Sciatic nerve (tissue), 2 donors: ENCODE data around the gene ERICH6B. TPM values are rescaled to one million over a fixed set of nuclear protein-coding genes. Genes with fewer than 3 reads are reported as not detected.
A peak's percentile ranks its signal among the peaks of the same experiment; 100 is the strongest.
"Not testable (repeated sequence)": the region's sequence is repeated elsewhere in the genome, so short reads cannot be mapped to it uniquely, and the experiment has no call there.

Source experiments
- ATAC-seq: fragments of 200-7000 bp; cut with Tn5 transposase; one replicate; pipeline ENCODE4 v1.9.1; 2020; ENCODE audit warnings: mild to moderate bottlenecking, moderate library complexity
- DNase-seq: peaks from one replicate; pipeline ENCODE4 v3.0.0-alpha.2; 2020; ENCODE audit warnings: low spot score
- intact Hi-C: fragments of 100-400 bp; cut with DNase I; formaldehyde crosslinking; loops from one replicate; pipeline ENCODE4 v1.14.2; 2022
- total RNA-seq: library from RNA; stranded (reverse); fragmentation: NEBNext Ultra II Directional; extraction: Animal tissue kit (Norgen Biotek cat#: 25700); gene quantifications from one replicate; pipeline ENCODE4 v1.2.1, GENCODE V29; 2021
- donor health status: DM: no; HTN: no; CAD: no.
- donor health status: DM: no; HTN: no; CAD: no.

The ERICH6B gene
- not detected for total RNA-seq

- DNase-seq (peak; percentile 71), ATAC-seq (peak; percentile 98)
- intact Hi-C loops, result no loop called here
Measured at GRCh38 chr13:45615501-45616101, at the start of gene ERICH6B. TSS of gene ERICH6B (minus strand) at chr13:45615739. CDS start at chr13:45597005, 18,734 bp downstream.

- DNase-seq, intact Hi-C loops, ATAC-seq: not testable (repeated sequence)
Measured at GRCh38 chr13:45662903-45663302, 47.4 kb upstream of the ERICH6B start.

GRCh38 chr13:45662162-45662561 is 46.6 kb upstream of the ERICH6B start:
- no peak for ATAC-seq
- no peak for DNase-seq
- intact Hi-C loops, result no loop called here

- DNase-seq, intact Hi-C loops, ATAC-seq: not testable (repeated sequence)
Measured at GRCh38 chr13:45660458-45660857, 44.9 kb upstream of the ERICH6B start.

- intact Hi-C loops, result no loop called here
- ATAC-seq (no peak), DNase-seq (no peak)
Measured at GRCh38 chr13:45659536-45659935, 44.0 kb upstream of the ERICH6B start.

GRCh38 chr13:45658586-45659235 is 43.2 kb upstream of the ERICH6B start:
- intact Hi-C loops, result no loop called here
- DNase-seq (no peak), ATAC-seq (no peak)

- DNase-seq, result no peak
- ATAC-seq, result no peak
- intact Hi-C loops, result no loop called here
Measured at GRCh38 chr13:45654633-45655349, 39.3 kb upstream of the ERICH6B start.

- DNase-seq, intact Hi-C loops, ATAC-seq: not testable (repeated sequence)
Measured at GRCh38 chr13:45645263-45645662, 29.7 kb upstream of the ERICH6B start.

GRCh38 chr13:45642159-45642558 is 26.6 kb upstream of the ERICH6B start:
- ATAC-seq, intact Hi-C loops: not testable (repeated sequence)

GRCh38 chr13:45635291-45635690 is 19.8 kb upstream of the ERICH6B start:
- intact Hi-C loops, ATAC-seq: not testable (repeated sequence)

More at GRCh38 chr13:45642159-45642558, 26.6 kb upstream of the ERICH6B start:
- not testable (repeated sequence) for DNase-seq

GRCh38 chr13:45630791-45631190 is 15.3 kb upstream of the ERICH6B start:
- ATAC-seq (no peak), DNase-seq (no peak)
- intact Hi-C loops, result no loop called here

More at GRCh38 chr13:45635291-45635690, 19.8 kb upstream of the ERICH6B start:
- not testable (repeated sequence) for DNase-seq

- ATAC-seq, result no peak
- DNase-seq, result no peak
- intact Hi-C loops, result no loop called here
Measured at GRCh38 chr13:45629940-45630339, 14.4 kb upstream of the ERICH6B start.

GRCh38 chr13:45628094-45628493 is 12.6 kb upstream of the ERICH6B start:
- ATAC-seq, result no peak
- intact Hi-C loops, result no loop called here
- no peak for DNase-seq

- no peak for DNase-seq
- ATAC-seq, result no peak
- intact Hi-C loops, result no loop called here
Measured at GRCh38 chr13:45627656-45628055, 12.1 kb upstream of the ERICH6B start.

- no peak for DNase-seq
- intact Hi-C loops, result no loop called here
- ATAC-seq, result no peak
Measured at GRCh38 chr13:45626731-45627374, 11.3 kb upstream of the ERICH6B start.

- ATAC-seq, result no peak
- no peak for DNase-seq
- intact Hi-C loops, result no loop called here
Measured at GRCh38 chr13:45623516-45624090, 8.1 kb upstream of the ERICH6B start.

- no peak for DNase-seq
- intact Hi-C loops, result no loop called here
- ATAC-seq, result no peak
Measured at GRCh38 chr13:45621950-45622349, 6.4 kb upstream of the ERICH6B start.

GRCh38 chr13:45607931-45608330 is 7.6 kb downstream of the ERICH6B start:
- no peak for DNase-seq
- intact Hi-C loops, result no loop called here

GRCh38 chr13:45604892-45605291 is 10.6 kb downstream of the ERICH6B start:
- intact Hi-C loops, result no loop called here
- no peak for ATAC-seq
- no peak for DNase-seq

More at GRCh38 chr13:45607931-45608330, 7.6 kb downstream of the ERICH6B start:
- ATAC-seq, result no peak
